GM12878 (cell line): Measurements from ENCODE around the gene IGFBP2. TPM values are rescaled to one million over a fixed set of nuclear protein-coding genes. Genes with fewer than 3 reads are reported as not detected.

Experiments used
- ATAC-seq: fragments of 200-7000 bp; cut with Tn5 transposase; 3 replicates; pipeline ENCODE4 v1.9.1; 2020; ENCODE audit warnings: mild to moderate bottlenecking, moderate library complexity
- BruUV-seq: library from RNA; stranded (reverse); fragments of 400-500 nt; replicated peaks from 2 replicates; lab custom pipeline; 2021; lab: Mats Ljungman, UMichigan
- CTCF ChIA-PET: fragments of 300-600 bp; sonication (Branson Sonifier 250); formaldehyde crosslinking; extraction: SDS; loops from one replicate; lab custom pipeline; 2021; ENCODE audit warnings: inconsistent platforms; lab: Yijun Ruan, JAX
- POLR2A ChIA-PET: fragments of 350-600 bp; formaldehyde crosslinking; extraction: SDS; loops from one replicate; lab custom pipeline; 2021; ENCODE audit warnings: inconsistent platforms; lab: Charles Lee
- RAD21 ChIA-PET: fragments of 300-600 bp; sonication (Branson Sonifier 250); formaldehyde crosslinking; loops from one replicate; lab custom pipeline; 2023; ENCODE audit warnings: antibody characterized with exemption; ENCODE audit not compliant: unreplicated experiment; lab: Charles Lee
- SMC1A ChIA-PET: fragments of 300-600 bp; sonication (Branson Sonifier 250); formaldehyde crosslinking; loops from one replicate; lab custom pipeline; 2023; ENCODE audit not compliant: unreplicated experiment, uncharacterized antibody; lab: Charles Lee
- DNase-seq: peaks from one replicate; pipeline ENCODE4 v3.0.0-alpha.2; 2011; ENCODE audit warnings: low read depth, low spot score
- FAIRE-seq: peaks from 3 replicates; lab custom pipeline; 2011; peaks lifted over from hg19 to GRCh38; lab: Jason Lieb, UNC
- H2AFZ ChIP-seq: 2 replicates; pipeline ENCODE4 v1.6.0; 2011; ENCODE audit warnings: low read depth, low read length, control low read depth; ENCODE audit not compliant: control insufficient read depth
- H3K27ac ChIP-seq: 2 replicates; pipeline ENCODE4 v1.5.1; 2011; ENCODE audit warnings: control low read depth; ENCODE audit not compliant: control insufficient read depth, insufficient read depth
- H3K27me3 ChIP-seq, 2 experiments: replicated peaks in 1 of 2; 2 replicates each; pipeline versions ENCODE4 v1.6.0 to v1.6.1; 2011; ENCODE audit warnings: low read length in 1 of 2; ENCODE audit not compliant: control insufficient read depth in 2 of 2, insufficient read depth in 2 of 2
- H3K36me3 ChIP-seq, 2 experiments: 2 replicates each; pipeline ENCODE4 v1.5.1; 2011; ENCODE audit warnings: low read length in 1 of 2; ENCODE audit not compliant: control insufficient read depth in 2 of 2, insufficient read depth in 2 of 2
- H3K4me1 ChIP-seq: 2 replicates; pipeline ENCODE4 v1.6.1; 2011; ENCODE audit warnings: mild to moderate bottlenecking, low read length, moderate library complexity, mixed read lengths; ENCODE audit not compliant: control insufficient read depth, insufficient read depth
- H3K4me2 ChIP-seq: 2 replicates; pipeline ENCODE4 v1.6.0; 2011; ENCODE audit warnings: control low read depth; ENCODE audit not compliant: control insufficient read depth, insufficient read depth
- H3K4me3 ChIP-seq: fragments of 200-600 bp; sonication (generic); 2 replicates; pipeline ENCODE4 v1.5.1; 2016
- H3K79me2 ChIP-seq: 2 replicates; pipeline ENCODE4 v1.6.0; 2011; ENCODE audit warnings: low read length; ENCODE audit not compliant: control insufficient read depth, insufficient read depth
- H3K9ac ChIP-seq: 2 replicates; pipeline ENCODE4 v1.8.0; 2011; ENCODE audit warnings: low read length, control low read depth, mixed read lengths; ENCODE audit not compliant: control insufficient read depth, insufficient read depth
- H3K9me3 ChIP-seq: replicated peaks from 3 replicates; pipeline ENCODE4 v1.5.1; 2011; ENCODE audit warnings: mild to moderate bottlenecking, low read length; ENCODE audit not compliant: control insufficient read depth, insufficient read depth
- H4K20me1 ChIP-seq: 2 replicates; pipeline ENCODE4 v1.6.0; 2011; ENCODE audit not compliant: control insufficient read depth, insufficient read depth
- BACH1 ChIP-seq: fragments of 450-650 bp; IDR thresholded peaks from 2 replicates; pipeline ENCODE4 v1.6.1; 2017; ENCODE audit warnings: mild to moderate bottlenecking, borderline replicate concordance
- ESRRA ChIP-seq: IDR thresholded peaks from 2 replicates; pipeline ENCODE4 v1.6.1; 2012; ENCODE audit warnings: mild to moderate bottlenecking, low read length, improper control_type of control experiment
- GABPA ChIP-seq: IDR thresholded peaks from 2 replicates; pipeline ENCODE4 v1.6.1; 2014; ENCODE audit warnings: antibody characterized with exemption, low read depth, mild to moderate bottlenecking, inconsistent platforms
- HDAC6 ChIP-seq: fragments of 200-600 bp; sonication (generic); IDR thresholded peaks from one replicate; pipeline ENCODE4 v1.8.0; 2017; ENCODE audit warnings: antibody characterized with exemption; ENCODE audit not compliant: unreplicated experiment
- HDGF ChIP-seq: fragments of 450-650 bp; IDR thresholded peaks from 2 replicates; pipeline ENCODE4 v1.6.1; 2016; ENCODE audit warnings: antibody characterized with exemption
- IKZF2 ChIP-seq, 2 experiments: fragments of 450-650 bp; IDR thresholded peaks; 2 replicates each; pipeline ENCODE4 v1.6.1; 2017; ENCODE audit warnings: mild to moderate bottlenecking in 2 of 2, moderate library complexity in 2 of 2
- JUNB ChIP-seq: IDR thresholded peaks from 2 replicates; pipeline ENCODE4 v1.6.1; 2016; ENCODE audit warnings: antibody characterized with exemption, mild to moderate bottlenecking
- NFXL1 ChIP-seq: fragments of 450-650 bp; IDR thresholded peaks from 2 replicates; pipeline ENCODE4 v1.6.1; 2017; ENCODE audit warnings: antibody characterized with exemption, mild to moderate bottlenecking, borderline replicate concordance
- POLR2AphosphoS2 ChIP-seq: IDR thresholded peaks from 2 replicates; pipeline ENCODE4 v1.6.1; 2011; ENCODE audit warnings: low read depth, mild to moderate bottlenecking, low read length, improper control_type of control experiment, moderate library complexity
- ZNF384 ChIP-seq: IDR thresholded peaks from 2 replicates; pipeline ENCODE4 v1.6.1; 2012; ENCODE audit warnings: low read depth, mild to moderate bottlenecking, low read length, improper control_type of control experiment, borderline replicate concordance
- ZNF622 ChIP-seq: fragments of 450-650 bp; IDR thresholded peaks from 2 replicates; pipeline ENCODE4 v1.6.1; 2017; ENCODE audit warnings: mild to moderate bottlenecking, inconsistent platforms
- WGBS: methylation state at CpG from one replicate; pipeline ENCODE4 v1.1.6; 2016; ENCODE audit warnings: low lambda C conversion rate; ENCODE audit not compliant: insufficient replicate concordance, insufficient coverage; ENCODE audit errors: missing lambda C conversion rate; 5-methylcytosine and 5-hydroxymethylcytosine counted together
- in situ Hi-C: fragments of 300-500 bp; cut with MboI; formaldehyde crosslinking; loops from 9 replicates; pipeline ENCODE4 v1.14.3; 2018; ENCODE audit warnings: mixed read lengths
- intact Hi-C: fragments of 100-400 bp; cut with micrococcal nuclease; formaldehyde crosslinking; loops from one replicate; pipeline ENCODE4 v1.14.2; 2022; ENCODE audit not compliant: unreplicated experiment
- polyA plus RNA-seq, 11 experiments: library from polyadenylated mRNA; depleted of rRNA in 4 of 11; unstranded in 6 of 11; stranded (reverse) in 5 of 11; fragments of >200 nt; fragmentation: Nextera tagmentation in 4 of 11; fragmentation: Illumina TruSeq in 1 of 11; extraction: Ambion mirVana in 4 of 11; extraction: Trizol in 1 of 11; gene quantifications; 1 replicate in 1 of 11; 2 replicates in 10 of 11; pipeline versions ENCODE4 v1.2.1 to v1.2.3, GENCODE V29; 2011 to 2016; ENCODE audit warnings: inconsistent platforms in 2 of 11, missing spikeins in 2 of 11, low read depth in 1 of 11
- total RNA-seq, 4 experiments: library from RNA; depleted of rRNA in 3 of 4; stranded (reverse); fragments of >200 nt in 3 of 4; fragmentation: Illumina TruSeq in 1 of 4; extraction: Trizol in 1 of 4; gene quantifications; 2 replicates each; pipeline versions ENCODE4 v1.2.1 to v1.2.3, GENCODE V29; 2013 to 2021
- TF ChIP-seq, protein P1 (sequence below): fragments of 450-650 bp; IDR thresholded peaks from 2 replicates; pipeline ENCODE4 v1.6.1; 2016; ENCODE audit warnings: mild to moderate bottlenecking, moderate library complexity, borderline replicate concordance
- TF ChIP-seq, protein P2 (sequence below): fragments of 450-650 bp; IDR thresholded peaks from 2 replicates; pipeline ENCODE4 v1.6.1; 2017; ENCODE audit warnings: low read depth, mild to moderate bottlenecking, moderate library complexity
- TF ChIP-seq, protein P3 (sequence below): IDR thresholded peaks from 2 replicates; pipeline ENCODE4 v1.6.1; 2012; ENCODE audit warnings: low read depth, low read length, improper control_type of control experiment
- TF ChIP-seq, protein P4 (sequence below): IDR thresholded peaks from 2 replicates; pipeline ENCODE4 v1.6.1; 2012; ENCODE audit warnings: mild to moderate bottlenecking, low read depth, low read length

The IGFBP2 gene
- total and polyA plus RNA-seq, 10 of the 15 experiments (the other 5 are each of a cell fraction or from before 2014, with no cell fraction given), result 0.11 to 1.5 (median 0.38) TPM; not detected in 5

DNA sequence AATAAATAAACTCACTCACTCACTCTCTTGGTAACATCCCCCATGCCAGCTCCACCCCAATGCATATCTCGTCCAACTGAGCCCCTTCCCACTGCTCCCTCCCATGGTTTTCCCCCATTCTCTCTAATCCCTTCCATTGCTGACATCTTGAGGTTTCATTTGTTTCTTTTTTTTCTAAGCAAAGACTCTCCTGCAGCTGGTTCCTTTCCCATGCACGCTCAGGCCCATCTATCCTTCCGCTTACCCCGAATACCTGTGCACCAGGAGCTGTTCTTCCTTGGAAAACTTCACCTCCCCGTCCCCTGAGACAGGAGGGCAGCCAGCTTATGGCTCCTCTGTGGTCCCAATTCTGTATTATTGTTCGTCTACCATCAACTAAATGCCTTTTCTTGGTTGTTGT lies 41.7 kb upstream of the IGFBP2 start:
- CTCF ChIA-PET, result no interaction called here
- FAIRE-seq, result no peak
- Histone ChIP-seq H3K4me1 (no peaks in the 10 kb centered on the region), H3K4me2 (no peak overlapping the region), H4K20me1 (no peaks in the 10 kb centered on the region), H3K9ac (no peak overlapping the region), H3K36me3 (no peaks in the 10 kb centered on the region), H3K79me2 (no peaks in the 10 kb centered on the region), H3K27ac (no peak overlapping the region), H3K27me3 (peaks cover 0 to 2% of the 10 kb centered on the region in 2 experiments; a peak in 3 of 4 replicates), H3K9me3 (no peaks in the 10 kb centered on the region), H2AFZ (no peak overlapping the region), H3K4me3 (no peak overlapping the region)
- intact Hi-C loops, result loop anchor here (5.0 kb wide), 1 partner anchor 74 kb away; no protein-coding TSS in a partner anchor
- RAD21 ChIA-PET, result no interaction called here
- SMC1A ChIA-PET, result interaction anchor here (1.7 kb wide), 1 partner anchor 13 kb away, joined by 3 read pairs; no protein-coding TSS in a partner anchor
- BruUV-seq, result no TSS peak
- WGBS, result 11% methylated on average over 6 of the region's 6 CpGs
- no peak for DNase-seq
- in situ Hi-C loops, result no loop called here
- ATAC-seq, result no peak
- POLR2A ChIA-PET, result interaction anchor here (0.6 kb wide), 1 partner anchor 1081 kb away, joined by 3 read pairs; no protein-coding TSS in a partner anchor
- TF ChIP-seq HDGF (no peak), ESRRA (no peak), GABPA (no peak), POLR2AphosphoS2 (no peak), NFXL1 (no peak), ZNF622 (no peak), HDAC6 (no peak), BACH1 (no peak), JUNB (no peak), ZNF384 (no peak), IKZF2 (IDR thresholded peaks at IDR 0.05) (no peak)
- TF ChIP-seq, protein P1, sequence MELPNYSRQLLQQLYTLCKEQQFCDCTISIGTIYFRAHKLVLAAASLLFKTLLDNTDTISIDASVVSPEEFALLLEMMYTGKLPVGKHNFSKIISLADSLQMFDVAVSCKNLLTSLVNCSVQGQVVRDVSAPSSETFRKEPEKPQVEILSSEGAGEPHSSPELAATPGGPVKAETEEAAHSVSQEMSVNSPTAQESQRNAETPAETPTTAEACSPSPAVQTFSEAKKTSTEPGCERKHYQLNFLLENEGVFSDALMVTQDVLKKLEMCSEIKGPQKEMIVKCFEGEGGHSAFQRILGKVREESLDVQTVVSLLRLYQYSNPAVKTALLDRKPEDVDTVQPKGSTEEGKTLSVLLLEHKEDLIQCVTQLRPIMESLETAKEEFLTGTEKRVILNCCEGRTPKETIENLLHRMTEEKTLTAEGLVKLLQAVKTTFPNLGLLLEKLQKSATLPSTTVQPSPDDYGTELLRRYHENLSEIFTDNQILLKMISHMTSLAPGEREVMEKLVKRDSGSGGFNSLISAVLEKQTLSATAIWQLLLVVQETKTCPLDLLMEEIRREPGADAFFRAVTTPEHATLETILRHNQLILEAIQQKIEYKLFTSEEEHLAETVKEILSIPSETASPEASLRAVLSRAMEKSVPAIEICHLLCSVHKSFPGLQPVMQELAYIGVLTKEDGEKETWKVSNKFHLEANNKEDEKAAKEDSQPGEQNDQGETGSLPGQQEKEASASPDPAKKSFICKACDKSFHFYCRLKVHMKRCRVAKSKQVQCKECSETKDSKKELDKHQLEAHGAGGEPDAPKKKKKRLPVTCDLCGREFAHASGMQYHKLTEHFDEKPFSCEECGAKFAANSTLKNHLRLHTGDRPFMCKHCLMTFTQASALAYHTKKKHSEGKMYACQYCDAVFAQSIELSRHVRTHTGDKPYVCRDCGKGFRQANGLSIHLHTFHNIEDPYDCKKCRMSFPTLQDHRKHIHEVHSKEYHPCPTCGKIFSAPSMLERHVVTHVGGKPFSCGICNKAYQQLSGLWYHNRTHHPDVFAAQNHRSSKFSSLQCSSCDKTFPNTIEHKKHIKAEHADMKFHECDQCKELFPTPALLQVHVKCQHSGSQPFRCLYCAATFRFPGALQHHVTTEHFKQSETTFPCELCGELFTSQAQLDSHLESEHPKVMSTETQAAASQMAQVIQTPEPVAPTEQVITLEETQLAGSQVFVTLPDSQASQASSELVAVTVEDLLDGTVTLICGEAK, result no peak
- TF ChIP-seq, protein P2, sequence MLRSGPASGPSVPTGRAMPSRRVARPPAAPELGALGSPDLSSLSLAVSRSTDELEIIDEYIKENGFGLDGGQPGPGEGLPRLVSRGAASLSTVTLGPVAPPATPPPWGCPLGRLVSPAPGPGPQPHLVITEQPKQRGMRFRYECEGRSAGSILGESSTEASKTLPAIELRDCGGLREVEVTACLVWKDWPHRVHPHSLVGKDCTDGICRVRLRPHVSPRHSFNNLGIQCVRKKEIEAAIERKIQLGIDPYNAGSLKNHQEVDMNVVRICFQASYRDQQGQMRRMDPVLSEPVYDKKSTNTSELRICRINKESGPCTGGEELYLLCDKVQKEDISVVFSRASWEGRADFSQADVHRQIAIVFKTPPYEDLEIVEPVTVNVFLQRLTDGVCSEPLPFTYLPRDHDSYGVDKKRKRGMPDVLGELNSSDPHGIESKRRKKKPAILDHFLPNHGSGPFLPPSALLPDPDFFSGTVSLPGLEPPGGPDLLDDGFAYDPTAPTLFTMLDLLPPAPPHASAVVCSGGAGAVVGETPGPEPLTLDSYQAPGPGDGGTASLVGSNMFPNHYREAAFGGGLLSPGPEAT, result no peak
- TF ChIP-seq, protein P3, sequence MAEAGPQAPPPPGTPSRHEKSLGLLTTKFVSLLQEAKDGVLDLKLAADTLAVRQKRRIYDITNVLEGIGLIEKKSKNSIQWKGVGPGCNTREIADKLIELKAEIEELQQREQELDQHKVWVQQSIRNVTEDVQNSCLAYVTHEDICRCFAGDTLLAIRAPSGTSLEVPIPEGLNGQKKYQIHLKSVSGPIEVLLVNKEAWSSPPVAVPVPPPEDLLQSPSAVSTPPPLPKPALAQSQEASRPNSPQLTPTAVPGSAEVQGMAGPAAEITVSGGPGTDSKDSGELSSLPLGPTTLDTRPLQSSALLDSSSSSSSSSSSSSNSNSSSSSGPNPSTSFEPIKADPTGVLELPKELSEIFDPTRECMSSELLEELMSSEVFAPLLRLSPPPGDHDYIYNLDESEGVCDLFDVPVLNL, result no peak
- TF ChIP-seq, protein P4, sequence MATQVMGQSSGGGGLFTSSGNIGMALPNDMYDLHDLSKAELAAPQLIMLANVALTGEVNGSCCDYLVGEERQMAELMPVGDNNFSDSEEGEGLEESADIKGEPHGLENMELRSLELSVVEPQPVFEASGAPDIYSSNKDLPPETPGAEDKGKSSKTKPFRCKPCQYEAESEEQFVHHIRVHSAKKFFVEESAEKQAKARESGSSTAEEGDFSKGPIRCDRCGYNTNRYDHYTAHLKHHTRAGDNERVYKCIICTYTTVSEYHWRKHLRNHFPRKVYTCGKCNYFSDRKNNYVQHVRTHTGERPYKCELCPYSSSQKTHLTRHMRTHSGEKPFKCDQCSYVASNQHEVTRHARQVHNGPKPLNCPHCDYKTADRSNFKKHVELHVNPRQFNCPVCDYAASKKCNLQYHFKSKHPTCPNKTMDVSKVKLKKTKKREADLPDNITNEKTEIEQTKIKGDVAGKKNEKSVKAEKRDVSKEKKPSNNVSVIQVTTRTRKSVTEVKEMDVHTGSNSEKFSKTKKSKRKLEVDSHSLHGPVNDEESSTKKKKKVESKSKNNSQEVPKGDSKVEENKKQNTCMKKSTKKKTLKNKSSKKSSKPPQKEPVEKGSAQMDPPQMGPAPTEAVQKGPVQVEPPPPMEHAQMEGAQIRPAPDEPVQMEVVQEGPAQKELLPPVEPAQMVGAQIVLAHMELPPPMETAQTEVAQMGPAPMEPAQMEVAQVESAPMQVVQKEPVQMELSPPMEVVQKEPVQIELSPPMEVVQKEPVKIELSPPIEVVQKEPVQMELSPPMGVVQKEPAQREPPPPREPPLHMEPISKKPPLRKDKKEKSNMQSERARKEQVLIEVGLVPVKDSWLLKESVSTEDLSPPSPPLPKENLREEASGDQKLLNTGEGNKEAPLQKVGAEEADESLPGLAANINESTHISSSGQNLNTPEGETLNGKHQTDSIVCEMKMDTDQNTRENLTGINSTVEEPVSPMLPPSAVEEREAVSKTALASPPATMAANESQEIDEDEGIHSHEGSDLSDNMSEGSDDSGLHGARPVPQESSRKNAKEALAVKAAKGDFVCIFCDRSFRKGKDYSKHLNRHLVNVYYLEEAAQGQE, result no peak
